Astrocyte of the cerebellum (primary cell): ENCODE measurements around the gene APCDD1.

ENCODE experiments used
- DNase-seq: peaks from one replicate; pipeline ENCODE4 v3.0.0-alpha.2; 2011; ENCODE audit warnings: low read depth
- H3K4me3 ChIP-seq: 2 replicates; pipeline ENCODE4 v1.5.1; 2011; ENCODE audit warnings: mild to moderate bottlenecking, low read depth, low read length, moderate library complexity
- CTCF ChIP-seq: IDR thresholded peaks from 2 replicates; pipeline ENCODE4 v1.5.1; 2012; ENCODE audit warnings: low read length, low read depth, moderate library complexity, mild to moderate bottlenecking; ENCODE audit errors: missing control alignments
- in situ Hi-C: cut with HindIII; loops from 2 replicates; pipeline ENCODE4 v1.10.0; 2017; ENCODE audit warnings: low sequenced_read_pairs

APCDD1 gene

GRCh38 chr18:10441472-10441871 lies 13.0 kb upstream of the APCDD1 start:
- in situ Hi-C loops, result no loop called here
- no peak overlapping the region for H3K4me3 ChIP-seq
- no peak for DNase-seq
- TF ChIP-seq CTCF, result no peak

GRCh38 chr18:10442551-10442971 lies 11.9 kb upstream of the APCDD1 start:
- in situ Hi-C loops, result no loop called here
- TF ChIP-seq CTCF, result peak; percentile 18
- no peak overlapping the region for H3K4me3 ChIP-seq
- no peak for DNase-seq

GRCh38 chr18:10443001-10443400 lies 11.4 kb upstream of the APCDD1 start:
- in situ Hi-C loops, result no loop called here
- no peak for DNase-seq
- no peak overlapping the region for H3K4me3 ChIP-seq
- no peak for TF ChIP-seq CTCF

- no peak for TF ChIP-seq CTCF
- H3K4me3 ChIP-seq, result no peak overlapping the region
- in situ Hi-C loops, result no loop called here
- DNase-seq, result no peak
These were observed 10.0 kb upstream of the APCDD1 start for GRCh38 chr18:10444314-10445006.

- H3K4me3 ChIP-seq, result no peak overlapping the region
- in situ Hi-C loops, result no loop called here
- DNase-seq, result no peak
- TF ChIP-seq CTCF, result no peak
These were observed 5.0 kb upstream of the APCDD1 start for GRCh38 chr18:10449396-10449795.

- in situ Hi-C loops, result no loop called here
- no peak overlapping the region for H3K4me3 ChIP-seq
- no peak for TF ChIP-seq CTCF
- DNase-seq, result no peak
These were observed 3.4 kb upstream of the APCDD1 start for GRCh38 chr18:10450986-10451385.
